GM18499 (cell line): ENCODE results near the gene PRKAG2.
"Not testable (repeated sequence)": the region's sequence is repeated elsewhere in the genome, so short reads cannot be mapped to it uniquely, and the experiment has no call there.

Source experiments
- ATAC-seq: cut with Tn5 transposase; IDR thresholded peaks from one replicate; pipeline ENCODE4 v1.9.1; 2021; ENCODE audit warnings: moderate number of reproducible peaks; ENCODE audit not compliant: insufficient read depth, unreplicated experiment

The PRKAG2 gene

DNA sequence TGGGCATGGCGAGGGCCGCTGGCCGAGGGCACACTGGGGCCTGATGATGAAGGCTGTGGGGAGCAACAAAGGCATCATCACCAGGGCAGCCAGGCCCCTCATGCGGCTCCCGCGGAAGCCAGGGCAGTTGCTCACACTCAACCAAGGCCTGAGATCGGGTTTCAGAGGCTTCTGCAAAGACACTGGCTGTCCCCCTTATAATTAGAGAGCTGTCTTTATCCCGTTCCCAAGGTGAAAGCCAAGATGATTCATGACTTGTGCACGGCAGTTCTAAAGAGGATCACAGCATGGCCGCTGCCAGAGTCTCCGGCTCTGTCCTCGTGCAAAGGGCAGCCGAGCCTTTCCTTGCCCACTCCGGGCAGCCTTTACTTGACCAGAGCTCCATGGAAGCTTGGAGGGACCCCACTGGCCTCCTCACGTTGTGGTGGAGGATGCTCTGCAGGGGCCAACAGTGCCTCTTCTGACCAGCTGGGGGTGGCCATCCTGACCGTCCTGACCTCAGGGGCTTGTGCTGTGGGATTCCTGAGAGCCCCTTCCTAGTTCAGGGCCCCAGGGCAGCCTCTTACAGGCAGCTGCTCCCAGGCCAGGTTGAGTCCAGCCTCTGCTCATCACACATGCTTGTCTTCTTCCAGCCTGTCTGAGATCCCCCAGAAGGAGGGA, 82.3 kb downstream of the PRKAG2 start:
- no peak for ATAC-seq

DNA sequence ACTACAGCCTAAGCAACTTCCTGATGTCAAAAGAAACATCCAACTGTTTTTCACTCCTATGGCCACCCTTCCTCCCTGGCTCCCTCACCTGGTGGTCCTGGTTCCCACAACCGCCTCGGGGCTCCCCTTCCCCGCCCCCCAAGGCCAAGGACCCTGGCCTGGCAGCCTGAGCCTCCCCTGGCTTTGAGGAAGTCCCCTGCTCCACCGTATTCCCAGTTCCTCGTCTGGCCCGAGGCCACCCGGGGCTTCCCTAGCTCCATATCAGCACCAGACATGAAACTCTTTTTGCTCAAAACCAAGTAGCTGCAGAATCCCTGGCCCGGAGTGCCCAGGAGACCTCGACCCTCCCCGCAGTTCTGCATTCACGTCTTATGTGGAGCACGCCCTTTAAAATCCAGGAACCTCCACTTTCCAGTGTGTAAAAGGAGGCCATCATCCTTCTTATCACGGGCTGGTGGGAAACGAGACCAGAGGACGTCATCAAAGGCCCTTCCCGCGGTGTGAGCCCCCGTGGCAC, 82.9 kb downstream of the PRKAG2 start:
- ATAC-seq: no peak

DNA sequence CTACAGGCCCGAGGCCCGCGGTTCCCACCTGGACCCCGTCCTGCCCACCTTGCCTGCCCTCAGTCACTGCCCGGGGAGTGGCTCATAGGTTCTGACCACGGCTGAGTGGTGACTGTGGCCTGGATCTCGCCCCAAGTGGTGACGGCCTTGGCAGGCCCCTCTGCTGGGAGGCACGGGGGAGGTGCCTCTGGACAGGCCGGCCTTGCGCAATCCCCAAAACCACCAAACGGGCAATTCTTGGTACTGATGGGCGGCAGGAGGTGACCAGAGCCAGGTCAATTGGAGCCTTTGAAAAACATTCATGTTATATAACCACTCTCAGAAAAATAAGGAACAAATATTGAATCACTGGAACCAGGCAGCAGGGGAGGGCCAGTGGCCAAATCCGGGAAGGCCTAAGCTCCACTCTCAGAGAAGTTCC, 83.4 kb downstream of the PRKAG2 start:
- ATAC-seq: no peak

GRCh38 chr7:151792636-151793035, 84.3 kb downstream of the PRKAG2 start:
- no peak for ATAC-seq

GRCh38 chr7:151792086-151792485, 84.8 kb downstream of the PRKAG2 start:
- no peak for ATAC-seq

DNA sequence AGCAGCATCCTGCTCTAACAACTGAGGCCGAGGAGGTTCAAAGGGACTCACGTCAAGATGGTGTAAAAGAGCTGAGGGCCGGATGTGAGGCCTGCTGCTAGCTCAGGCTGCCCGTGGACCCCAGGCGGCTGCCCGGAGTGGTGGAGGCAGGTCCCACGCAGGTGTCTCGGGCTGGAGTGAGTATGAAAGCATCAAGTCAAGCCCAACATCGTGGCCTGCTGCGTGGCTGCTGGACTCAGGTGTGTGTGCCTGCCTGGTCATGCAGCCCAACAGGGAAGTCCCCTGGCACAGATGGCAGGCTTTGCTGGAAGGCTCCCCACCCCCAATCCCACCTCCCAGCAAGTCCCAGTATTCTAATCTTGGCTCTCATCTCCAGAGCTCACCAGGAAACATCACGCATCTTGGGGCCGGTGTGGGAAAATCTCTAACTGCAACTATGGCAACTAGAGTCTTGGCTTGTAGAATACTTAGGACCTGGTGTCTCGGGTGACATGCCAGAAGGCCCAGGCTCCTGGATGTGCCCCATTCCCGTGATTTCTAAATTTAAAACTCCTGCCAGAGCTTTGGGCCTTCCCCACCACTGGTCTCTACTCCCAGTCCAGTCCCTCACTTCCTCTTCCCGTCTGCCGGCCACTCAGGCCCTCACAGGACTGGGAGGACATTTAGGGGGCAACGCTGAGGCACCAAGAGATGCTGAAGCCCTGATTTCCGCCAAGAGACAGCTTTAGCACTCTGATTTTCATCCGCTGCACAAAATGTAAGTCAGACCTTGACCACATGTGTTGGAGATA, 85.9 kb downstream of the PRKAG2 start:
- no peak for ATAC-seq

GRCh38 chr7:151790095-151790829, 86.7 kb downstream of the PRKAG2 start:
- no peak for ATAC-seq

- ATAC-seq: no peak
These were observed 87.5 kb downstream of the PRKAG2 start for GRCh38 chr7:151789380-151789947.

DNA sequence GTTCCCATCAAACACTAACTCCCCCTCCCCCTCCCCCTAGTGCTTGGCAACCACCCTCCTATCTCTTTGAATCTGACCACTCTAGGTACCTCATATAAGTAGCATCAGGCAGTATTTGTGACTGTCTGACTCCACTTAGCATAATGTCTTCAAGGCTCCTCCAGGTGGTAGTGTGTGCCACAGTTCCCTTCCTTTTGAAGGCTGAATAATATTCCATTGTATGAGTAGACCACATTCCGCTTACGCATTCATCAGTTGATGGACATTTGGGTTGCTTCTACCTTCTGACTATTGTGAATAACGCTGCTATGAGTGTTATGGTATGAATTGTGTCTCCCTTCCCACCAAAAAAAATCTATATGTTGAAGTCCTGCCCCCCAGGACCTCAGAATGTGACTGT, 89.6 kb downstream of the PRKAG2 start:
- no peak for ATAC-seq

- ATAC-seq: no peak
These were observed 90.0 kb downstream of the PRKAG2 start for GRCh38 chr7:151786936-151787335.

DNA sequence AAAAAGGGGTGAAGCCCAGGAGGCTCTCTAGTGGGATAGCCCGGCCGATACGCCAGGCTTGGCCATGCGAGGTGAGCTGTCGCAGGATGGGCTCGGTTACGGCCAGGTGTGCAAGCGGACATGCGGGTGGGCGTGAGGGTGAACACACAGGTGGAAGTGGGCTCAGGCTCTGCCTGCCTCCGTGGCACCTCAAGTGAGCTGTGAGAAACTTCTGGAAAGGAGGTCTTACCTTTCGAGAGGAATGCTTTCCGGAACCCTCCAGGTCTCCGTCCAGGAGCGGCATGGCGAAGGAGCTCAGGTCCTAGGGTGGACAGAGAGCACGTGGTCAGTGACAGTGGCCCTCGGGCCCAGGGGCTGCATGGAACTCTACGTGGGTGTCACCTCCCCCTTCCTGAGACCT, 90.7 kb downstream of the PRKAG2 start:
- no peak for ATAC-seq

- no peak for ATAC-seq
These were observed 91.3 kb downstream of the PRKAG2 start for GRCh38 chr7:151785681-151785965.

DNA sequence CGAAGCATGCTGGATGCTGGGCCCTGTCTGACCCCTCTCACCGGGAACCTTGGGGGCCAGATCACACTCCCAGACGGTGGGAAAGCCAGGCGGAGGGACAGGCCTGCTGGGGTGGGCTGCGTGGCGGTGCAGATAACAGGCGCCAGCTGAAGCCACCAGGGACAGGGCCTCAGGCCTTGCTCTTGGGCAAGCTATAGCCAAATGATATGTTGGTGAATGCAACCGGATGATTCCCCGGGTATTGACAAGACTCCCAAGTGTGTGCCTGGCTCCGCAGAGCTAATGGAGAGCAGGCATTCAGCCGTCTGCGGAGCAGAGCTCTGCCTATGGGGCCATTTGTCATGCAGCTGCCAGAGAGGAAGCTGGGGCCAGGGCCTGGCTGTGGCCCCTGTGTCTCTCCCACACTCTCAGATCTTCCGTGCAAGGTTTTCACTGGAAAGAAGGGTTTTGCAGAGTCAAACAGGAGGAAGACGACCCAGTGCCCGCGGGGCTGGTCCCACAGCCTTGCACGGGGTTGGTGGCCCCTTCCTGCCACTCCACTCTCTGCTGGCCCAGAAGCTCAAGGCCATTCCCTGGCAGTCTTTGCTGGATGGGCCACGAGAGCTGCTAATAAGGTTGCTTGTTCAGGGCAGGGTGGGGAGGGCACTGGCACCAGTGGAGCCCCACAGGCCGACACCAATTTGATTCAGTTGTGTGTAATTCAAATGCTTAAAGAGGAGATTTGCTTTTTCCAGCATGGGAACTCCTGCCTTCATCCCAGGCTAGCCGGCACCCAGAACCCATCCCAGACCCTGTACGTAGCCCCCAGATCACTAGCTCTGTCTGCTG, 91.8 kb downstream of the PRKAG2 start:
- no peak for ATAC-seq

DNA sequence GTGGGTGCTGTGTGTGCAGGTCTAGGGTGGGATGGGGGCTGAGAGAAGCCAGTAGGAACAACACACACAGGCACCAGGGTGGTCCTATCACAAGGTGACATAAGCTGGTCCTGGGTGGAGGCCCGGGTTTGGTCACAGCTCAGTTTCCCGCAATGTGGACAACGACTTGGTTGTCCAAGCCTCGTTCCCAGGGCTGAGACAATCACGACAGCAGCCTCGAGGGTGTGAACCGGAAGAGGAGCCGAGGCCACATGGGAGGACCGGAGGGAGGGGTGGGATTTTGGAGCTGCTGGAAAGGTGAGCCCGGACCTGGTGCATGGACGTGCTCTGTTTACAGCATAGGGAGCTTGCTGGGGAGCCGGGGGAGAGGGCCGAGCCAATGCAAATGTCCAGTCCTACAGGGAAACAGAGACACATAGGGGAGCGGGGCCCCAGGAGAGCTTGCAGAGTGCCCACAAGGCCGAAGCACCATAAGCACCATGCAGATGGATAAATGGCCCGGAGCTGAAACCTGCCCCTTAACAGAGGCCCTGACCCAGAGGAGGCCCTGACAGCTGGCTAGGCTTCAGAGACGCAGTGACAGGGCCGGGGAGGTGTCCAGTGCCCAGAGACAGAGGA, 92.8 kb downstream of the PRKAG2 start:
- ATAC-seq: no peak

- no peak for ATAC-seq
These were observed 94.1 kb downstream of the PRKAG2 start for GRCh38 chr7:151782598-151783448.

DNA sequence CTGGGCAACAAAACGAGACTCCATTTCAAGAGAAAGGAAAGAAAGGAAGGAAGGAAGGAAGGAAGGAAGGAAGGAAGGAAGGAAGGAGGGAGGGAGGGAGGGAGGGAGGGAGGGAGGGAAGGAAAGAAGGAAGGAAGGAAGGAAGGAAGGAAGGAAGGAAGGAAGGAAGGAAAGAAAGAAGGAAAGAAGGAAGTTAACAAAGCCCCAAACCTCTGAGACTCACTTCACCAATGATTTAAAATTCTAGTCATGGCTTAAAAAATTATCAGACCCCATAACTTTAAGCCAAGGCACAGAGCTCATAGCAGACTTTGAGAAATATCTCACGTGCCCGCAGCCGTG, 94.7 kb downstream of the PRKAG2 start:
- not testable (repeated sequence) for ATAC-seq

- no peak for ATAC-seq
These were observed 95.6 kb downstream of the PRKAG2 start for GRCh38 chr7:151781161-151781845.

DNA sequence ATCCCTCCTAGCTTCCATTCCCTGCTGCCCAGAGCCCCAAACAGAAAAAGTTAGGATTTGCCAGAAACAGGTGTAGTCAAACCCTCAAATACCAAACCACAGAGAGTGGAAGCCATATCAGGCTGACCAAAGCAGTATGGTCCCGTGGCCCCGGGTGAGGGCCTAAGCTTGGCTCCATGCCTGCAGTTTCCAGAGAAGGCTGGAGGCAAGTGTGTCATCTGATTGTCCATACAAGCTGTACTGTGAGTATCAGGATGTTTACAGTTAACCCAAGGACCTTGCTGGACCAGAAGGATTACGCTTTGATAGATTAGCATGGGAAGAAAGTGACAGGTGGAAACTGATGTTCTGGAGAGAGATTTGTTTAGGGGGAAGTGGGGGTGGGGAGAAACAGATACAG, 96.3 kb downstream of the PRKAG2 start:
- ATAC-seq: no peak
